Measurements from ENCODE around the gene AGAP3.

Gene AGAP3

DNA sequence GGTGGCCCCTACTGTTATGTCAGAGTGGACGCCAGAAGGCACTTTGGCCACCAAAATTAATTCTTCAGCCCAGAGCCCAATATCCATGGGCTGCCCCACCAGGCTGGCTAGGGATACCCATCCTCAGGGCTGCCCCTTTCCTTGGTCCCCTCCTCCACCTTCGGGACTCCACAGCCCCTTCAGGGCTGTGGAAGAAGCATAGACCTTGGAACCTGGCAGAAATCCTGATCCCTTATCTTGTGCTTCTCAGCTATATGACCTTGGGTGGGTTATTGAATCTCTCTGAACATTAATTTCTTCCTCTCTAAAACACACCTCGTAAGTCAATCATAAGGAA lies 2.5 kb upstream of the AGAP3 start:
- TF ChIP-seq, protein P1, sequence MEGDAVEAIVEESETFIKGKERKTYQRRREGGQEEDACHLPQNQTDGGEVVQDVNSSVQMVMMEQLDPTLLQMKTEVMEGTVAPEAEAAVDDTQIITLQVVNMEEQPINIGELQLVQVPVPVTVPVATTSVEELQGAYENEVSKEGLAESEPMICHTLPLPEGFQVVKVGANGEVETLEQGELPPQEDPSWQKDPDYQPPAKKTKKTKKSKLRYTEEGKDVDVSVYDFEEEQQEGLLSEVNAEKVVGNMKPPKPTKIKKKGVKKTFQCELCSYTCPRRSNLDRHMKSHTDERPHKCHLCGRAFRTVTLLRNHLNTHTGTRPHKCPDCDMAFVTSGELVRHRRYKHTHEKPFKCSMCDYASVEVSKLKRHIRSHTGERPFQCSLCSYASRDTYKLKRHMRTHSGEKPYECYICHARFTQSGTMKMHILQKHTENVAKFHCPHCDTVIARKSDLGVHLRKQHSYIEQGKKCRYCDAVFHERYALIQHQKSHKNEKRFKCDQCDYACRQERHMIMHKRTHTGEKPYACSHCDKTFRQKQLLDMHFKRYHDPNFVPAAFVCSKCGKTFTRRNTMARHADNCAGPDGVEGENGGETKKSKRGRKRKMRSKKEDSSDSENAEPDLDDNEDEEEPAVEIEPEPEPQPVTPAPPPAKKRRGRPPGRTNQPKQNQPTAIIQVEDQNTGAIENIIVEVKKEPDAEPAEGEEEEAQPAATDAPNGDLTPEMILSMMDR (IDR thresholded peaks at IDR 0.05) = no peak

- TF ChIP-seq, protein P1 (IDR thresholded peaks at IDR 0.05) = no peak
These were observed 965 bp upstream of the AGAP3 start for GRCh38 chr7:151085329-151085690.

GRCh38 chr7:151086802-151087244 lies 548 bp downstream of the AGAP3 start:
- TF ChIP-seq, protein P1 (IDR thresholded peaks at IDR 0.05) = no peak

DNA sequence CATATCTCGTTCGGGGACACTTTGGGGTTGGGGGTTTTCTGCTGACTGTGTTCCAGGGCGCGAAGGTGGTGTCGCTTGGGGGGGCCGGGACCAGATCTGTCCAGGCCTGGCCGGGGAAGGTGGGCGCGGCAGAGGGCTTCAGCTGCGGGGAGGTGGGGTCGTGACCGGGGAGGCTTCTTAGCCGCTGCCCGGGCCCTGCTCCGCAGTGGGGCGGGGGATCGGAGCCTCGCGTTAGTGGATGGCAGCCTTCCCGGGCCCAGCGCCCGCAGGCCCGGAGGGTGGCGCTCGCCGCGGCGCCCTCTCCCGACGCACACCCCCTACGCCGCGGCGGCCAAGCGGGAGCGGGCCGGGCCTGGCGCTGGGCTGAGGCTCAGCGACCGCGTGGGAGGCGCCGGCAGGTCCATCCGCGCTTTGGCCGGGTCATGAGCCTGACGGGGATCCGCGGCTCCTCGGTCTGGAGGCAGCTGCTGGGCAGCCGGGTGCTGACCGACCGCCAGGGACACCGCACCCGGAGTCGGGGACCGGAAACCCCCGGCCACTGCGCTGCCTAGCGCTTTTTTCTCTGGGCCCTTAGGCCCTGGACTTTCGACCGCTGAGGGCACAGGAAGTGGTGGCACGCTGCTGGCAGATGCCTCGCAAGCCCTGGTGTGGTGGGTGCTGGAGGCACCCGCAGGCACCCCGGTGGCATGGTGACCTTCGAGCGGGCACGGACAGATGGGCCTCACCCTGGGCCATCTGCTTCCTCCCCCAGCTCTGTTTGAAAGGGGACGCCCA lies 1.2 kb downstream of the AGAP3 start:
- TF ChIP-seq, protein P1 (IDR thresholded peaks at IDR 0.05) = peak; percentile 53

GRCh38 chr7:151088019-151088855 lies 2.0 kb downstream of the AGAP3 start:
- TF ChIP-seq, protein P1 (IDR thresholded peaks at IDR 0.05) = no peak

GRCh38 chr7:151088856-151089699 lies 2.8 kb downstream of the AGAP3 start:
- TF ChIP-seq, protein P1 (IDR thresholded peaks at IDR 0.05) = no peak
